SH-SY5Y (cell line): ENCODE results near the gene ANO8.

ENCODE experiments used
- GATA2 ChIP-seq: IDR thresholded peaks from 2 replicates; pipeline ENCODE4 v1.6.1; 2011; ENCODE audit warnings: mild to moderate bottlenecking, low read depth, low read length
- GATA3 ChIP-seq: IDR thresholded peaks from 2 replicates; pipeline ENCODE4 v1.6.1; 2011; ENCODE audit warnings: low read depth, mild to moderate bottlenecking, low read length, moderate library complexity

DNA sequence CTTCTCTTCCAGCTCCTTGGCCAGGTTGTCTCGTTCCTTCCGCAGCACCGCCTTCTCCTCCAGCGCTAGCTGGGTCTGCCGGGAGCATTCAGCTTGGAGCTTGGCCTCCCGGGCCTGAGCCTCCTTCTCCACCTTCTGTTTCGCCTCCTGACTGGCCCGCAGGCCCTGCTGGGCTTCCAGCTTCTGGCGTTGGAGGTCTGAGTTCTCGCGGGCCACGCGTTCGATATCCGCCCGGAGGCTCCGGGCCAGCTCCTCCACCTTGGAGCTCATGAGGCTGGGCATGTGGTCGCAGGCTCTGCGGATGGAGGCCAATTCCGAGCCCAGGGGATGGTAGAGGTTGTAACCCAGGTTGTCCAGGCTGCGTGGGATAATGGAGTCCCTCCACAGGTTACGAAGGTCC lies 30.7 kb upstream of the ANO8 start:
- TF ChIP-seq GATA2 (no peak), GATA3 (no peak)
